Endothelial cell of umbilical vein (primary cell): ENCODE data around the gene CDH11. TPM values are rescaled to one million over a fixed set of nuclear protein-coding genes. Genes with fewer than 3 reads are reported as not detected.

ENCODE experiments used
- BruUV-seq: library from RNA; stranded (reverse); fragments of 400-500 nt; replicated peaks from 2 replicates; lab custom pipeline; 2021; lab: Mats Ljungman, UMichigan
- CTCF ChIA-PET: fragments of 300-600, 350-600 bp; sonication (Branson Sonifier 250); formaldehyde crosslinking; loops from one replicate; lab custom pipeline; 2021; ENCODE audit warnings: antibody characterized with exemption, inconsistent platforms; lab: Charles Lee
- POLR2A ChIA-PET: fragments of 300-600, 350-600 bp; sonication (Branson Sonifier 250); formaldehyde crosslinking; loops from one replicate; lab custom pipeline; 2021; ENCODE audit warnings: antibody characterized with exemption, inconsistent platforms; lab: Charles Lee
- DNase-seq: peaks from one replicate; pipeline ENCODE4 v3.0.0-alpha.2; 2011; ENCODE audit warnings: low read depth, low spot score
- FAIRE-seq: peaks from 2 replicates; lab custom pipeline; 2011; peaks lifted over from hg19 to GRCh38; lab: Jason Lieb, UNC
- H2AFZ ChIP-seq: 2 replicates; pipeline ENCODE4 v1.6.0; 2012; ENCODE audit warnings: low read depth, low read length, control low read depth, inconsistent platforms
- H3K27ac ChIP-seq: 2 replicates; pipeline ENCODE4 v1.5.1; 2011; ENCODE audit warnings: low read depth, mild to moderate bottlenecking, control low read depth, low read length, moderate library complexity; ENCODE audit not compliant: insufficient read depth
- H3K27me3 ChIP-seq, 2 experiments: 2 replicates each; pipeline versions ENCODE4 v1.6.0 to v1.6.1; 2011; ENCODE audit warnings: low read length in 2 of 2, mixed read lengths in 1 of 2; ENCODE audit not compliant: control insufficient read depth in 2 of 2, insufficient read depth in 2 of 2
- H3K36me3 ChIP-seq, 2 experiments: 2 replicates in 1 of 2; 3 replicates in 1 of 2; pipeline ENCODE4 v1.5.1; 2011; ENCODE audit warnings: low read length in 2 of 2, mild to moderate bottlenecking in 1 of 2, moderate library complexity in 1 of 2; ENCODE audit not compliant: control insufficient read depth in 2 of 2, insufficient read depth in 2 of 2; ENCODE audit errors: extremely low read depth in 1 of 2
- H3K4me1 ChIP-seq: 3 replicates; pipeline ENCODE4 v1.5.1; 2011; ENCODE audit warnings: mild to moderate bottlenecking, low read length; ENCODE audit not compliant: control insufficient read depth, insufficient read depth; ENCODE audit errors: extremely low read depth
- H3K4me2 ChIP-seq: 2 replicates; pipeline ENCODE4 v1.6.1; 2011; ENCODE audit warnings: low read length, control low read depth, mixed read lengths; ENCODE audit not compliant: insufficient read depth
- H3K4me3 ChIP-seq, 3 experiments: fragments of 200-600 bp in 1 of 3; sonication (generic), shearing (Covaris generic) in 1 of 3; replicated peaks in 1 of 3; 2 replicates each; pipeline ENCODE4 v1.5.1; 2011 to 2016; ENCODE audit warnings: control low read depth in 3 of 3, low read length in 3 of 3, mild to moderate bottlenecking in 2 of 3, inconsistent platforms in 1 of 3, low read depth in 1 of 3, moderate library complexity in 1 of 3; ENCODE audit not compliant: insufficient read depth in 1 of 3
- H3K79me2 ChIP-seq: 2 replicates; pipeline ENCODE4 v1.6.0; 2012; ENCODE audit warnings: low read length, inconsistent platforms; ENCODE audit not compliant: control insufficient read depth, insufficient read depth
- H3K9ac ChIP-seq: replicated peaks from 2 replicates; pipeline ENCODE3; 2011; ENCODE audit warnings: low read length, control low read depth; ENCODE audit not compliant: insufficient read depth; ENCODE audit errors: extremely low read depth
- H3K9me1 ChIP-seq: replicated peaks from 3 replicates; pipeline ENCODE4 v1.6.0; 2011; ENCODE audit warnings: mild to moderate bottlenecking, low read length; ENCODE audit not compliant: control insufficient read depth, insufficient read depth; ENCODE audit errors: extremely low read depth
- H3K9me3 ChIP-seq: replicated peaks from 2 replicates; pipeline ENCODE4 v1.5.1; 2012; ENCODE audit warnings: low read length, inconsistent platforms; ENCODE audit not compliant: control insufficient read depth, insufficient read depth
- H4K20me1 ChIP-seq: replicated peaks from 2 replicates; pipeline ENCODE3; 2011; ENCODE audit warnings: mild to moderate bottlenecking, low read length; ENCODE audit not compliant: control insufficient read depth, insufficient read depth; ENCODE audit errors: extremely low read depth
- CTCF ChIP-seq, 2 donors: IDR thresholded peaks; 1 replicate in 1 of 2; 2 replicates in 1 of 2; pipeline ENCODE4 v1.5.1; 2011; ENCODE audit warnings: low read length in 2 of 2, mild to moderate bottlenecking in 2 of 2, moderate library complexity in 2 of 2, control low read depth in 1 of 2, inconsistent platforms in 1 of 2, low read depth in 1 of 2; ENCODE audit not compliant: insufficient read depth in 1 of 2; ENCODE audit errors: extremely low read depth in 1 of 2
- EZH2 ChIP-seq: IDR thresholded peaks from 2 replicates; pipeline ENCODE4 v1.6.1; 2012; ENCODE audit warnings: borderline replicate concordance, low read depth, mild to moderate bottlenecking, moderate library complexity, low read length, inconsistent platforms; ENCODE audit not compliant: severe bottlenecking
- FOS ChIP-seq: IDR thresholded peaks from 2 replicates; pipeline ENCODE4 v1.6.1; 2011; ENCODE audit warnings: mild to moderate bottlenecking, low read length, moderate library complexity, borderline replicate concordance; ENCODE audit not compliant: insufficient read depth
- GATA2 ChIP-seq: IDR thresholded peaks from 2 replicates; pipeline ENCODE4 v1.7.0; 2011; ENCODE audit warnings: low read depth, mild to moderate bottlenecking, moderate library complexity, mixed read lengths, low read length; ENCODE audit not compliant: insufficient read length, insufficient read depth
- JUN ChIP-seq: IDR thresholded peaks from 2 replicates; pipeline ENCODE4 v1.6.1; 2011; ENCODE audit warnings: borderline replicate concordance, low read depth; ENCODE audit not compliant: insufficient read length, insufficient read depth
- MYC ChIP-seq: IDR thresholded peaks from one replicate; pipeline ENCODE4 v1.6.1; 2011; ENCODE audit warnings: mild to moderate bottlenecking, low read depth, low read length
- POLR2A ChIP-seq: IDR thresholded peaks from 2 replicates; pipeline ENCODE4 v1.6.1; 2012; ENCODE audit warnings: low read depth, mild to moderate bottlenecking, control low read depth, low read length
- POLR2AphosphoS5 ChIP-seq: IDR thresholded peaks from 2 replicates; pipeline ENCODE4 v1.6.1; 2012; ENCODE audit warnings: low read depth, mild to moderate bottlenecking, control low read depth, low read length, moderate library complexity; ENCODE audit not compliant: insufficient read depth
- dilution Hi-C: fragments of 300-500 bp; cut with MboI; formaldehyde crosslinking; loops from one replicate; pipeline ENCODE4 v1.15.0; 2019; ENCODE audit warnings: low sequenced_read_pairs; ENCODE audit not compliant: extremely low pct_ligation_motif_present
- intact Hi-C: fragments of 100-400 bp; cut with micrococcal nuclease; formaldehyde crosslinking; loops from one replicate; pipeline ENCODE4 v1.10.0; 2022
- polyA plus RNA-seq, 4 experiments: library from polyadenylated mRNA; depleted of rRNA in 3 of 4; stranded (reverse) in 3 of 4; unstranded in 1 of 4; fragments of >200 nt; gene quantifications; 2 replicates each; pipeline versions ENCODE4 v1.2.1 to v1.2.3, GENCODE V29; 2011 to 2012; ENCODE audit warnings: missing spikeins in 1 of 4
- total RNA-seq: library from RNA; stranded (reverse); gene quantifications from 2 replicates; pipeline ENCODE4 v1.2.3, GENCODE V29; 2021
- TF ChIP-seq, protein P1 (sequence below): IDR thresholded peaks from 2 replicates; pipeline ENCODE4 v1.6.1; 2011; ENCODE audit not compliant: insufficient read depth, insufficient read length

Gene CDH11
- total and polyA plus RNA-seq, 2 donors (not counting 3 experiments of a cell fraction or from before 2014, with no cell fraction given), result 30.4 to 32.7 TPM

DNA sequence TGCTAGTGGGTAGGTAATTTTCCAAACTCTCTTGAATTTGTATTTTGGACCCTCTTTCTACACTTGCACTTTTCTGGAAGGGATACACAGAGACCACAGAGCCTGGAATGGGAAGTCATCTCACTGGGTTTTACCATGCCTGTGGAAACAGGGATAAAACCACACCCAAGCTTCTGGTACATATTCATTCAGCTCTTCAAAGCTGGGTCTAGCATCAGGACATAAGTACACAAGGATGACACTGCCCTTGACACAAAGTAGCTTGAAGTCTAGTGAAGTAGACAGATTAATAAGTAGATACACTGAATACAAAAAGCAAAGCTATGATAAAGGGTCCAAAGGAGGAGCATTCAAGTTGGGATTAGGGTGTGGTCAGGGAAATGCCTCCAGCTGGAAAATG is 118.2 kb downstream of the CDH11 start:
- Histone ChIP-seq H3K4me2 (no peak overlapping the region), H3K27me3 (no peaks in the 10 kb centered on the region), H2AFZ (no peak overlapping the region), H3K4me1 (peaks cover 5% of the 10 kb centered on the region), H3K36me3 (no peaks in the 10 kb centered on the region), H3K9me1 (no peaks in the 10 kb centered on the region), H3K4me3 (no peak overlapping the region), H3K27ac (no peak overlapping the region), H3K79me2 (no peaks in the 10 kb centered on the region), H4K20me1 (no peaks in the 10 kb centered on the region), H3K9me3 (no peaks in the 10 kb centered on the region), H3K9ac (no peak overlapping the region)
- no peak for DNase-seq
- intact Hi-C loops, result no loop called here
- FAIRE-seq, result no peak
- ChIA-PET CTCF (no interaction called here), POLR2A (no interaction called here)
- dilution Hi-C loops, result no loop called here
- TF ChIP-seq GATA2, result no peak
- TF ChIP-seq POLR2AphosphoS5, result no peak
- TF ChIP-seq MYC, result no peak
- no peak for TF ChIP-seq CTCF (IDR thresholded peaks at IDR 0.05; ENCODE audit: extremely low read depth in 1 of 2, insufficient read depth in 1 of 2, low read depth in 1 of 2, low read length in 2 of 2)
- no peak for TF ChIP-seq FOS
- TF ChIP-seq, protein P1, sequence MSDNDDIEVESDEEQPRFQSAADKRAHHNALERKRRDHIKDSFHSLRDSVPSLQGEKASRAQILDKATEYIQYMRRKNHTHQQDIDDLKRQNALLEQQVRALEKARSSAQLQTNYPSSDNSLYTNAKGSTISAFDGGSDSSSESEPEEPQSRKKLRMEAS, result no peak
- no peak for TF ChIP-seq EZH2
- no peak for TF ChIP-seq POLR2A
- no peak for TF ChIP-seq JUN
- BruUV-seq, result no TSS peak
